ENCODE data around the gene ARMC7. TPM values are rescaled to one million over a fixed set of nuclear protein-coding genes. Genes with fewer than 3 reads are reported as not detected.
"Not testable (repeated sequence)": the region's sequence is repeated elsewhere in the genome, so short reads cannot be mapped to it uniquely, and the experiment has no call there.

ARMC7 gene
- total RNA-seq, 4 donors from 2014 or later, result 3.5 to 10.3 (median 6.7) TPM

GRCh38 chr17:75131278-75132017 is 21.7 kb downstream of the ARMC7 start, which contains the start of gene NT5C:
Gene NT5C (minus strand): TSS chr17:75131742. CDS start chr17:75131707, 35 bp downstream.
- no peak for DNase-seq (ENCODE audit: extremely low spot score)
- Histone ChIP-seq H3K36me3 (peaks cover 0 to 29% (median 27%) of the 10 kb centered on the region in 4 donors), H3K27ac (replicated peaks in 1 of 4) (peak within 1 kb of the TSS; percentile 85 to 94 (median 90)), H3K4me1 (peaks cover 10 to 28% (median 21%) of the 10 kb centered on the region in 4 donors), H3K9me3 (no peaks in the 10 kb centered on the region), H3K4me3 (peak within 1 kb of the TSS; percentile 70 to 89 (median 85)), H3K27me3 (no peaks in the 10 kb centered on the region)
- peak; percentile 63 to 78 (median 73) for TF ChIP-seq CTCF (IDR thresholded peaks at IDR 0.05)
- TF ChIP-seq EP300 (IDR thresholded peaks at IDR 0.05), result no peak
- TF ChIP-seq POLR2AphosphoS5 (IDR thresholded peaks at IDR 0.05), result peak; percentile 37 to 84
- no peak for TF ChIP-seq POLR2A (IDR thresholded peaks at IDR 0.05; ENCODE audit: low read depth)
- WGBS, result 5% methylated on average over 12 of the region's 82 CpGs
- intact Hi-C loops (cut with DNase I), result loop anchor here (2.0 to 5.0 kb wide), 2 partner anchors 17 to 51 kb away; partner anchors contain the start of gene SUMO2

- intact Hi-C loops (cut with DNase I), result loop anchor here (5.0 kb wide), 1 partner anchor 50 kb away; the partner anchor contains the start of gene SUMO2
- H3K4me1 ChIP-seq, result peaks cover 10 to 28% (median 21%) of the 10 kb centered on the region in 4 donors
- H3K4me3 ChIP-seq, result peak overlapping the region; percentile 70 to 89 (median 85)
- WGBS, result 81% methylated on average over 38 of the region's 40 CpGs
- DNase-seq (ENCODE audit: extremely low spot score); H3K27me3 ChIP-seq; H3K9me3 ChIP-seq: not testable (repeated sequence)
- peak overlapping the region; percentile 85 to 94 (median 90) for H3K27ac ChIP-seq (replicated peaks in 1 of 4)
- peaks cover 0 to 29% (median 27%) of the 10 kb centered on the region in 4 donors for H3K36me3 ChIP-seq
Observed at GRCh38 chr17:75132018-75133000, 22.5 kb downstream of the ARMC7 start.

GRCh38 chr17:75133001-75133400 is 23.2 kb downstream of the ARMC7 start:
- 96% methylated on average over 3 of the region's 3 CpGs for WGBS

GRCh38 chr17:75133607-75134347 is 24.0 kb downstream of the ARMC7 start:
- peaks cover 0 to 27% (median 25%) of the 10 kb centered on the region in 4 donors for H3K36me3 ChIP-seq
- not testable (repeated sequence) for H3K27ac ChIP-seq (replicated peaks in 1 of 4); DNase-seq (ENCODE audit: extremely low spot score); H3K4me3 ChIP-seq; H3K9me3 ChIP-seq; H3K27me3 ChIP-seq
- 81% methylated on average over 14 of the region's 14 CpGs for WGBS
- intact Hi-C loops (cut with DNase I), result loop anchor here (5.0 kb wide), 1 partner anchor 49 kb away; the partner anchor contains the start of gene SUMO2
- peaks cover 10 to 28% (median 21%) of the 10 kb centered on the region in 4 donors for H3K4me1 ChIP-seq

More at GRCh38 chr17:75133001-75133400, 23.2 kb downstream of the ARMC7 start:
- Histone ChIP-seq H3K4me3 (no peak overlapping the region), H3K4me1 (peaks cover 10 to 28% (median 21%) of the 10 kb centered on the region in 4 donors), H3K27ac (replicated peaks in 1 of 4) (no peak overlapping the region), H3K9me3 (no peaks in the 10 kb centered on the region), H3K36me3 (peaks cover 0 to 29% (median 27%) of the 10 kb centered on the region in 4 donors), H3K27me3 (no peaks in the 10 kb centered on the region)
- intact Hi-C loops (cut with DNase I), result loop anchor here (5.0 kb wide), 1 partner anchor 49 kb away; the partner anchor contains the start of gene SUMO2
- no peak for DNase-seq (ENCODE audit: extremely low spot score)
- TF ChIP-seq CTCF (IDR thresholded peaks at IDR 0.05) (no peak), POLR2AphosphoS5 (IDR thresholded peaks at IDR 0.05) (no peak), EP300 (IDR thresholded peaks at IDR 0.05) (no peak), POLR2A (IDR thresholded peaks at IDR 0.05; ENCODE audit: low read depth) (no peak)

GRCh38 chr17:75135452-75135851 is 25.7 kb downstream of the ARMC7 start:
- Histone ChIP-seq H3K27ac (replicated peaks in 1 of 4) (no peak overlapping the region), H3K36me3 (peaks cover 0 to 19% (median 13%) of the 10 kb centered on the region in 4 donors), H3K27me3 (no peaks in the 10 kb centered on the region), H3K9me3 (no peaks in the 10 kb centered on the region), H3K4me3 (no peak overlapping the region), H3K4me1 (peaks cover 10 to 19% (median 16%) of the 10 kb centered on the region in 4 donors)
- 92% methylated on average over 5 of the region's 5 CpGs for WGBS
- TF ChIP-seq POLR2A (IDR thresholded peaks at IDR 0.05; ENCODE audit: low read depth) (no peak), POLR2AphosphoS5 (IDR thresholded peaks at IDR 0.05) (no peak), EP300 (IDR thresholded peaks at IDR 0.05) (no peak), CTCF (IDR thresholded peaks at IDR 0.05) (no peak)
- intact Hi-C loops (cut with DNase I), result no loop called here
- no peak for DNase-seq (ENCODE audit: extremely low spot score)

Measured in esophagus muscularis mucosa (tissue), 4 donors.